NCI-H1105 (cell line): Measurements from ENCODE around the gene SCART1.
"Not testable (repeated sequence)": the region's sequence is repeated elsewhere in the genome, so short reads cannot be mapped to it uniquely, and the experiment has no call there.

ENCODE experiments used
- DNase-seq: peaks from one replicate; lab custom pipeline; 2025; lab: John Stamatoyannopoulos, UW

SCART1 gene

GRCh38 chr10:133432789-133433188, 21.0 kb upstream of the SCART1 start:
- not testable (repeated sequence) for DNase-seq

- DNase-seq, result no peak
Measured at GRCh38 chr10:133438711-133439273, 15.0 kb upstream of the SCART1 start.

GRCh38 chr10:133439517-133440461, 14.0 kb upstream of the SCART1 start:
- DNase-seq, result no peak

GRCh38 chr10:133440633-133441285, 13.0 kb upstream of the SCART1 start:
- no peak for DNase-seq

- DNase-seq, result not testable (repeated sequence)
Measured at GRCh38 chr10:133441356-133441755, 12.4 kb upstream of the SCART1 start.

GRCh38 chr10:133441780-133442179, 12.0 kb upstream of the SCART1 start:
- no peak for DNase-seq

GRCh38 chr10:133442191-133442966, 11.4 kb upstream of the SCART1 start:
- DNase-seq, result no peak

GRCh38 chr10:133442967-133443924, 10.5 kb upstream of the SCART1 start:
- DNase-seq, result no peak

- no peak for DNase-seq
Measured at GRCh38 chr10:133444342-133445267, 9.1 kb upstream of the SCART1 start.

- no peak for DNase-seq
Measured at GRCh38 chr10:133445268-133445732, 8.4 kb upstream of the SCART1 start.

- DNase-seq, result no peak
Measured at GRCh38 chr10:133445751-133446708, 7.7 kb upstream of the SCART1 start.

- DNase-seq, result no peak
Measured at GRCh38 chr10:133446979-133447378, 6.8 kb upstream of the SCART1 start.

GRCh38 chr10:133448120-133448519, 5.6 kb upstream of the SCART1 start:
- DNase-seq, result no peak

GRCh38 chr10:133451346-133451745, 2.4 kb upstream of the SCART1 start:
- no peak for DNase-seq

GRCh38 chr10:133452453-133452852, 1.3 kb upstream of the SCART1 start:
- no peak for DNase-seq

GRCh38 chr10:133454204-133454893, 604 bp downstream of the SCART1 start:
- DNase-seq, result no peak

- no peak for DNase-seq
Measured at GRCh38 chr10:133455196-133455595, 1.5 kb downstream of the SCART1 start.

- DNase-seq, result no peak
Measured at GRCh38 chr10:133455611-133456031, 1.9 kb downstream of the SCART1 start.
